HepG2 (cell line): ENCODE data around the gene NEAT1. TPM values are rescaled to one million over a fixed set of nuclear protein-coding genes. Genes with fewer than 3 reads are reported as not detected.

Source experiments
- CERS6 ChIP-seq: sonication (generic); formaldehyde crosslinking; IDR thresholded peaks from 2 replicates; pipeline ENCODE4 v1.5.0; 2020; ENCODE audit warnings: missing genetic modification reagents
- EHMT2 ChIP-seq: fragments of 200-600 bp; sonication (generic); IDR thresholded peaks from 2 replicates; pipeline ENCODE4 v1.7.0; 2017; ENCODE audit warnings: antibody characterized with exemption, low read depth, low read length, borderline replicate concordance
- ETS1 ChIP-seq: sonication (generic); formaldehyde crosslinking; IDR thresholded peaks from 2 replicates; pipeline ENCODE4 v1.4.0; 2020; ENCODE audit warnings: missing genetic modification reagents
- HIVEP1 ChIP-seq: sonication (generic); formaldehyde crosslinking; IDR thresholded peaks from 2 replicates; pipeline ENCODE4 v1.4.0; 2020; ENCODE audit warnings: mild to moderate bottlenecking, missing genetic modification reagents
- NAIF1 ChIP-seq: sonication (generic); formaldehyde crosslinking; IDR thresholded peaks from 2 replicates; pipeline ENCODE4 v1.5.0; 2020; ENCODE audit warnings: mild to moderate bottlenecking, missing genetic modification reagents, borderline replicate concordance
- NFYC ChIP-seq: IDR thresholded peaks from 2 replicates; pipeline ENCODE4 v1.6.1; 2016; ENCODE audit warnings: missing genetic modification reagents, missing compliant biosample characterization
- PCBP2 ChIP-seq: fragments of 200-400 bp; formaldehyde crosslinking; optimal IDR thresholded peaks from 2 replicates; pipeline ENCODE3; 2018; ENCODE audit warnings: low read length, low read depth; ENCODE audit not compliant: poor library complexity, severe bottlenecking
- SNAI1 ChIP-seq: sonication (generic); formaldehyde crosslinking; IDR thresholded peaks from 2 replicates; pipeline ENCODE4 v1.5.0; 2020; ENCODE audit warnings: mild to moderate bottlenecking, missing genetic modification reagents, borderline replicate concordance
- TBX3 ChIP-seq: fragments of 450-650 bp; IDR thresholded peaks from 2 replicates; pipeline ENCODE4 v1.6.1; 2017; ENCODE audit warnings: antibody characterized with exemption, mild to moderate bottlenecking, inconsistent platforms, borderline replicate concordance
- TEF ChIP-seq: sonication (generic); formaldehyde crosslinking; IDR thresholded peaks from 2 replicates; pipeline ENCODE4 v1.5.0; 2020; ENCODE audit warnings: missing genetic modification reagents
- TRAFD1 ChIP-seq: sonication (generic); formaldehyde crosslinking; IDR thresholded peaks from 2 replicates; pipeline ENCODE4 v1.5.1; 2020; ENCODE audit warnings: missing genetic modification reagents, mild to moderate bottlenecking, borderline replicate concordance
- ZBTB3 ChIP-seq: sonication (generic); formaldehyde crosslinking; IDR thresholded peaks from 2 replicates; pipeline ENCODE4 v1.4.0; 2020; ENCODE audit warnings: low read depth, mild to moderate bottlenecking, moderate library complexity, missing genetic modification reagents, borderline replicate concordance
- ZBTB39 ChIP-seq: sonication (generic); formaldehyde crosslinking; IDR thresholded peaks from 2 replicates; pipeline ENCODE4 v1.5.0; 2020; ENCODE audit warnings: missing genetic modification reagents
- ZNF343 ChIP-seq: sonication (generic); formaldehyde crosslinking; IDR thresholded peaks from 2 replicates; pipeline ENCODE4 v1.4.0; 2020; ENCODE audit warnings: mild to moderate bottlenecking, missing genetic modification reagents
- ZNF530 ChIP-seq: sonication (generic); formaldehyde crosslinking; IDR thresholded peaks from 2 replicates; pipeline ENCODE4 v1.5.0; 2020; ENCODE audit warnings: low read depth, mild to moderate bottlenecking, missing genetic modification reagents
- ZNF687 ChIP-seq: sonication (generic); formaldehyde crosslinking; IDR thresholded peaks from 2 replicates; pipeline ENCODE4 v1.5.1; 2020; ENCODE audit warnings: mild to moderate bottlenecking, missing genetic modification reagents, moderate library complexity
- ZNF841 ChIP-seq: sonication (generic); formaldehyde crosslinking; IDR thresholded peaks from 2 replicates; pipeline ENCODE4 v1.8.1; 2023; ENCODE audit warnings: missing genetic modification reagents, borderline replicate concordance
- polyA plus RNA-seq, 8 experiments: library from polyadenylated mRNA; depleted of rRNA in 3 of 8; stranded (reverse) in 7 of 8; unstranded in 1 of 8; fragments of >200 nt; fragmentation: Illumina TruSeq in 4 of 8; extraction: Trizol in 4 of 8; gene quantifications; 2 replicates each; pipeline versions ENCODE4 v1.2.1 to v1.2.3, GENCODE V29; 2011 to 2016; ENCODE audit warnings: low read depth in 4 of 8, missing spikeins in 1 of 8, mixed read lengths in 1 of 8; ENCODE audit not compliant: insufficient read depth in 1 of 8
- total RNA-seq, 5 experiments: library from RNA; depleted of rRNA; stranded (reverse); fragments of >200 nt; fragmentation: Illumina TruSeq; extraction: Trizol; gene quantifications; 2 replicates each; pipeline ENCODE4 v1.2.3, GENCODE V29; 2016; ENCODE audit warnings: low read depth in 1 of 5

The NEAT1 gene
- total and polyA plus RNA-seq, 2 of the 13 experiments (the other 11 are each of a cell fraction or from before 2014, with no cell fraction given): 20.5 to 41.2 TPM

GRCh38 chr11:65454696-65455456, 32.3 kb downstream of the NEAT1 start (continued):
- TF ChIP-seq ETS1 (CRISPR knock-in tag) (no peak), TEF (CRISPR knock-in tag) (no peak), SNAI1 (CRISPR knock-in tag) (0 out of 2 replicates have a peak, but pooled peaks have one; percentile 47), PCBP2 (no peak), ZBTB3 (CRISPR knock-in tag) (no peak), ZBTB39 (CRISPR knock-in tag) (no peak), NAIF1 (no peak), ZNF687 (CRISPR knock-in tag) (peak; percentile 83), HIVEP1 (peak; percentile 64; the same call in 1 of the 2 replicates), ZNF530 (CRISPR knock-in tag) (no peak), TRAFD1 (CRISPR knock-in tag) (0 out of 2 replicates have a peak, but pooled peaks have one; percentile 25), ZNF841 (no peak), EHMT2 (no peak), NFYC (CRISPR knock-in tag) (no peak), ZNF343 (CRISPR knock-in tag) (no peak), TBX3 (no peak), CERS6 (CRISPR knock-in tag) (no peak)
